Caco-2 (cell line): ENCODE results near the gene PNPLA1. TPM values are rescaled to one million over a fixed set of nuclear protein-coding genes. Genes with fewer than 3 reads are reported as not detected.

Source experiments
- BruUV-seq: library from RNA; stranded (reverse); fragments of 400-500 nt; replicated peaks from 2 replicates; lab custom pipeline; 2021; lab: Mats Ljungman, UMichigan
- CTCF ChIA-PET: fragments of 300-600 bp; sonication (Branson Sonifier 250); formaldehyde crosslinking; loops from one replicate; lab custom pipeline; 2022; ENCODE audit warnings: antibody characterized with exemption; lab: Charles Lee
- POLR2A ChIA-PET: fragments of 300-600 bp; sonication (Branson Sonifier 250); formaldehyde crosslinking; loops from one replicate; lab custom pipeline; 2022; ENCODE audit warnings: antibody characterized with exemption; lab: Charles Lee
- DNase-seq, 2 experiments: peaks; one replicate each; pipeline versions ENCODE4 v3.0.0 to v3.0.0-alpha.2; 2020 to 2022
- H3K27me3 ChIP-seq: replicated peaks from 2 replicates; pipeline ENCODE4 v1.6.0; 2011; ENCODE audit warnings: low read length; ENCODE audit not compliant: control insufficient read depth, insufficient read depth
- H3K36me3 ChIP-seq: 2 replicates; pipeline ENCODE4 v1.5.1; 2011; ENCODE audit warnings: low read length; ENCODE audit not compliant: control insufficient read depth, insufficient read depth
- H3K4me1 ChIP-seq: fragments of 250-450 bp; sonication (Bioruptor Pico); 2 replicates; pipeline ENCODE4 v1.5.1; 2020; ENCODE audit warnings: mild to moderate bottlenecking
- H3K4me3 ChIP-seq: 2 replicates; pipeline ENCODE4 v1.5.1; 2011; ENCODE audit warnings: low read depth, mild to moderate bottlenecking, control low read depth, low read length
- H3K9me3 ChIP-seq: fragments of 250-450 bp; sonication (Bioruptor Pico); 2 replicates; pipeline ENCODE4 v1.5.1; 2020; ENCODE audit warnings: mild to moderate bottlenecking, moderate library complexity
- H3K27ac Mint-ChIP-seq: one replicate; pipeline ENCODE4 v1.8.0; 2022; ENCODE audit warnings: mixed read lengths; ENCODE audit not compliant: unreplicated experiment
- H3K27me3 Mint-ChIP-seq: one replicate; pipeline ENCODE4 v1.8.0; 2022; ENCODE audit warnings: mixed read lengths; ENCODE audit not compliant: insufficient read depth, unreplicated experiment
- H3K36me3 Mint-ChIP-seq: one replicate; pipeline ENCODE4 v1.8.0; 2022; ENCODE audit warnings: mild to moderate bottlenecking, mixed read lengths; ENCODE audit not compliant: insufficient read depth, unreplicated experiment
- H3K4me1 Mint-ChIP-seq: one replicate; pipeline ENCODE4 v1.8.0; 2022; ENCODE audit warnings: low read depth, mixed read lengths; ENCODE audit not compliant: unreplicated experiment
- H3K4me3 Mint-ChIP-seq: one replicate; pipeline ENCODE4 v1.8.0; 2022; ENCODE audit warnings: mild to moderate bottlenecking, moderate library complexity, mixed read lengths; ENCODE audit not compliant: unreplicated experiment
- H3K9me3 Mint-ChIP-seq: one replicate; pipeline ENCODE4 v1.8.0; 2022; ENCODE audit warnings: mixed read lengths; ENCODE audit not compliant: unreplicated experiment
- intact Hi-C: fragments of 100-400 bp; cut with micrococcal nuclease; formaldehyde crosslinking; loops from one replicate; pipeline ENCODE4 v1.10.0; 2022; ENCODE audit not compliant: unreplicated experiment
- total RNA-seq: library from RNA; stranded (reverse); gene quantifications from 2 replicates; pipeline ENCODE4 v1.2.3, GENCODE V29; 2022
- TF ChIP-seq, protein P1 (sequence below), 2 experiments: fragments of 200-600 bp in 1 of 2; IDR thresholded peaks; 1 replicate in 1 of 2; 2 replicates in 1 of 2; pipeline versions ENCODE4 v1.5.1 to v1.8.0; 2011 to 2022; ENCODE audit warnings: antibody characterized with exemption in 1 of 2, control low read depth in 1 of 2, inconsistent platforms in 1 of 2, low read depth in 1 of 2, low read length in 1 of 2, mild to moderate bottlenecking in 1 of 2, moderate library complexity in 1 of 2; ENCODE audit not compliant: insufficient read depth in 1 of 2, severe bottlenecking in 1 of 2, unreplicated experiment in 1 of 2

PNPLA1 gene
- total RNA-seq, 1 experiment from 2014 or later, result 0.25 TPM

DNA sequence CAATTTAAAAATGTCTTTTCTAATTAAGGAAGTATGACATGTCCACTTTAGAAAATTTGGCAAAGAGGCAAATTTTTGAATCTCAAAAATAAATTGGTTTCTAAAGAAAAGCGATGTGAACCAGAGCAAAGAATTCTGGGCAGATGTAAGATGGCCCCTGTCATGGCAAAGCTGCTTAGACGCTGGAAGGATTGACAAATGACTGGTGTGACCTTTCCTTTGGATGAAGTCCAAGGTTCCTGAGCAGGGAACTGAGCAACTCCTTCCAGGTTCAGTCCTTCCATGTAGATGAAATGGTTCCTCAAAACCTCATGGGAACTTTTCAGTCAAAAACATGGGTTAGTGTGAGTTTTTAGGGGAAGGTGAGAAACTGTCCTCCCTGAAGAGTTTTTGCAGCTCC is 48.2 kb upstream of the PNPLA1 start:
- Histone ChIP-seq H3K9me3 (no peaks in the 10 kb centered on the region), H3K4me3 (no peak overlapping the region), H3K27me3 (no peaks in the 10 kb centered on the region), H3K36me3 (peaks cover 4% of the 10 kb centered on the region), H3K4me1 (peaks cover 17% of the 10 kb centered on the region)
- CTCF ChIA-PET, result interaction anchor here (0.6 kb wide), 1 partner anchor 868 kb away, joined by 3 read pairs; no protein-coding TSS in a partner anchor
- Mint-ChIP-seq H3K9me3 (no peaks in the 10 kb centered on the region), H3K4me3 (no peak overlapping the region), H3K27me3 (no peaks in the 10 kb centered on the region), H3K36me3 (peaks cover 42% of the 10 kb centered on the region), H3K4me1 (peaks cover 5% of the 10 kb centered on the region), H3K27ac (no peak overlapping the region)
- POLR2A ChIA-PET, result no interaction called here
- TF ChIP-seq, protein P1, sequence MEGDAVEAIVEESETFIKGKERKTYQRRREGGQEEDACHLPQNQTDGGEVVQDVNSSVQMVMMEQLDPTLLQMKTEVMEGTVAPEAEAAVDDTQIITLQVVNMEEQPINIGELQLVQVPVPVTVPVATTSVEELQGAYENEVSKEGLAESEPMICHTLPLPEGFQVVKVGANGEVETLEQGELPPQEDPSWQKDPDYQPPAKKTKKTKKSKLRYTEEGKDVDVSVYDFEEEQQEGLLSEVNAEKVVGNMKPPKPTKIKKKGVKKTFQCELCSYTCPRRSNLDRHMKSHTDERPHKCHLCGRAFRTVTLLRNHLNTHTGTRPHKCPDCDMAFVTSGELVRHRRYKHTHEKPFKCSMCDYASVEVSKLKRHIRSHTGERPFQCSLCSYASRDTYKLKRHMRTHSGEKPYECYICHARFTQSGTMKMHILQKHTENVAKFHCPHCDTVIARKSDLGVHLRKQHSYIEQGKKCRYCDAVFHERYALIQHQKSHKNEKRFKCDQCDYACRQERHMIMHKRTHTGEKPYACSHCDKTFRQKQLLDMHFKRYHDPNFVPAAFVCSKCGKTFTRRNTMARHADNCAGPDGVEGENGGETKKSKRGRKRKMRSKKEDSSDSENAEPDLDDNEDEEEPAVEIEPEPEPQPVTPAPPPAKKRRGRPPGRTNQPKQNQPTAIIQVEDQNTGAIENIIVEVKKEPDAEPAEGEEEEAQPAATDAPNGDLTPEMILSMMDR (IDR thresholded peaks at IDR 0.05; ENCODE audit: insufficient read depth in 1 of 2, low read depth in 1 of 2, low read length in 1 of 2, severe bottlenecking in 1 of 2, unreplicated experiment in 1 of 2), result no peak
- DNase-seq, result no peak
- intact Hi-C loops, result no loop called here
- no TSS peak for BruUV-seq

DNA sequence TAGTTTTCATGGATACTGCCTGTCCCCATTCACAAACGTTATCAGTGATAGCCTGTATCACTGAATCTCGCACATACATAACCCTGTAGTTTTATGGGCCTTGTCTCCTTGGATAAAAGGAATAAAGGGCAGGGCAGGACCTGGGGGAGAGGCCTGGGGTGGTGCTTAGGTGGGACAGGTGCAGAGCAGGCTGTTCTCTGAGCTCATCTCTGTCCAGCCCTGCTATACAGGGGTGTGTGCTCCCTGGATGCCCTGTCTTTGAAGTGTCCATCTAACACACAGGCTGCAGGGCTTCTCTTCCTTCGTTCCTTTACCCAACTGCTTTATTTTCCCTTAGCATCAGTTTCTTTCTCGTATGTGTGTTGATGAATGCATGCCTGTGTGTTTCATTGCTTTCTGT is 46.9 kb upstream of the PNPLA1 start:
- ChIA-PET CTCF (no interaction called here), POLR2A (no interaction called here)
- no TSS peak for BruUV-seq
- H3K27me3 Mint-ChIP-seq, result no peaks in the 10 kb centered on the region
- no peak for DNase-seq
- Histone ChIP-seq H3K4me1 (peaks cover 29% of the 10 kb centered on the region), H3K9me3 (no peaks in the 10 kb centered on the region), H3K27me3 (no peaks in the 10 kb centered on the region), H3K4me3 (no peak overlapping the region), H3K36me3 (peaks cover 2% of the 10 kb centered on the region)
- H3K4me3 Mint-ChIP-seq, result no peak overlapping the region
- H3K4me1 Mint-ChIP-seq, result peaks cover 5% of the 10 kb centered on the region
- intact Hi-C loops, result no loop called here
- peaks cover 43% of the 10 kb centered on the region for H3K36me3 Mint-ChIP-seq
- TF ChIP-seq, protein P1 (IDR thresholded peaks at IDR 0.05; ENCODE audit: insufficient read depth in 1 of 2, low read depth in 1 of 2, low read length in 1 of 2, severe bottlenecking in 1 of 2, unreplicated experiment in 1 of 2), result no peak
- H3K9me3 Mint-ChIP-seq, result no peaks in the 10 kb centered on the region
- no peak overlapping the region for H3K27ac Mint-ChIP-seq

DNA sequence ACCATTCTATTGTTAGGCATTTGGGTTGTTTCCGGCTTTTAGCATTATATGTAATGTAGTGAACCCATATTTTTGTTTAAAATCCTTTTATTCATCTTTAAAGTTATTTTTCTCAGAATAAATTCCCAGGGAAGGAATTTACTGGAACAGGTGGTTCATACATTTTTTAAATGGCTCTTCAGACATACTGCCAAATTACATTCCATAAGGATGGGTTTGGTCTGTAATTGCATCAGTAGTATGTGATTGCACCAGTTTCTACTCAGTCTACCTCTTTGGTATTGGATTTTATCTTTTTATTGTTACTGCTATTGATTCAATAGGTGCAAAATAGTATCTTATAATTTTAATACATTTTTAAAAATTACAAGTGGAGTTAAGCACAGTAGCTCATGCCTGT is 46.2 kb upstream of the PNPLA1 start:
- Mint-ChIP-seq H3K9me3 (no peaks in the 10 kb centered on the region), H3K36me3 (peaks cover 43% of the 10 kb centered on the region), H3K4me1 (peaks cover 5% of the 10 kb centered on the region), H3K4me3 (no peak overlapping the region), H3K27ac (no peak overlapping the region), H3K27me3 (no peaks in the 10 kb centered on the region)
- TF ChIP-seq, protein P1 (IDR thresholded peaks at IDR 0.05; ENCODE audit: insufficient read depth in 1 of 2, low read depth in 1 of 2, low read length in 1 of 2, severe bottlenecking in 1 of 2, unreplicated experiment in 1 of 2), result no peak
- DNase-seq, result no peak
- peaks cover 32% of the 10 kb centered on the region for H3K4me1 ChIP-seq
- no TSS peak for BruUV-seq
- H3K27me3 ChIP-seq, result no peaks in the 10 kb centered on the region
- intact Hi-C loops, result no loop called here
- no peaks in the 10 kb centered on the region for H3K9me3 ChIP-seq
- POLR2A ChIA-PET, result no interaction called here
- H3K36me3 ChIP-seq, result peaks cover 2% of the 10 kb centered on the region
- CTCF ChIA-PET, result no interaction called here
- H3K4me3 ChIP-seq, result no peak overlapping the region
